ENCODE measurements around the gene PPP3CA.
A peak's percentile ranks its signal among the peaks of the same experiment; 100 is the strongest.

PPP3CA gene

GRCh38 chr4:101222156-101222845 is 125.0 kb downstream of the PPP3CA start:
- no peak for TF ChIP-seq CTCF (IDR thresholded peaks at IDR 0.05; ENCODE audit: low read length, missing control alignments)
- peak; percentile 36 for DNase-seq (ENCODE audit: low read depth)
- H3K4me3 ChIP-seq (replicated peaks; ENCODE audit: low read depth, low read length): no peak overlapping the region

- no peak overlapping the region for H3K4me3 ChIP-seq (replicated peaks; ENCODE audit: low read depth, low read length)
- TF ChIP-seq CTCF (IDR thresholded peaks at IDR 0.05; ENCODE audit: low read length, missing control alignments): no peak
- no peak for DNase-seq (ENCODE audit: low read depth)
Observed at GRCh38 chr4:101221294-101221693, 126.0 kb downstream of the PPP3CA start.

- no peak for TF ChIP-seq CTCF (IDR thresholded peaks at IDR 0.05; ENCODE audit: low read length, missing control alignments)
- no peak for DNase-seq (ENCODE audit: low read depth)
- no peak overlapping the region for H3K4me3 ChIP-seq (replicated peaks; ENCODE audit: low read depth, low read length)
Observed at GRCh38 chr4:101218894-101219293, 128.4 kb downstream of the PPP3CA start.

- peak; percentile 21 for DNase-seq (ENCODE audit: low read depth)
- no peak overlapping the region for H3K4me3 ChIP-seq (replicated peaks; ENCODE audit: low read depth, low read length)
- TF ChIP-seq CTCF (IDR thresholded peaks at IDR 0.05; ENCODE audit: low read length, missing control alignments): no peak
Observed at GRCh38 chr4:101218346-101218745, 129.0 kb downstream of the PPP3CA start.

- peak; percentile 36 for DNase-seq (ENCODE audit: low read depth)
- no peak for TF ChIP-seq CTCF (IDR thresholded peaks at IDR 0.05; ENCODE audit: low read length, missing control alignments)
- H3K4me3 ChIP-seq (replicated peaks; ENCODE audit: low read depth, low read length): no peak overlapping the region
Observed at GRCh38 chr4:101217353-101218031, 129.8 kb downstream of the PPP3CA start.

GRCh38 chr4:101211146-101211553 is 136.2 kb downstream of the PPP3CA start:
- TF ChIP-seq CTCF (IDR thresholded peaks at IDR 0.05; ENCODE audit: low read length, missing control alignments): no peak
- no peak overlapping the region for H3K4me3 ChIP-seq (replicated peaks; ENCODE audit: low read depth, low read length)
- peak; percentile 19 for DNase-seq (ENCODE audit: low read depth)

Data from fibroblast of pulmonary artery (primary cell).